H9 (cell line): ENCODE results near the gene DCAF8. TPM values are rescaled to one million over a fixed set of nuclear protein-coding genes. Genes with fewer than 3 reads are reported as not detected.

ENCODE experiments used
- DNase-seq: peaks from one replicate; pipeline ENCODE4 v3.0.0-alpha.2; 2017
- H2AFZ ChIP-seq: one replicate; pipeline ENCODE4 v1.6.1; 2013; ENCODE audit warnings: mild to moderate bottlenecking, low read length, control low read depth, moderate library complexity
- H2AK5ac ChIP-seq: 2 replicates; pipeline ENCODE4 v1.6.1; 2013; ENCODE audit warnings: low read length, control low read depth, mixed read lengths; ENCODE audit not compliant: insufficient read length
- H2BK120ac ChIP-seq: one replicate; pipeline ENCODE4 v1.6.1; 2013; ENCODE audit warnings: low read depth, mild to moderate bottlenecking, low read length, control low read depth, inconsistent platforms; ENCODE audit not compliant: poor library complexity, severe bottlenecking
- H2BK12ac ChIP-seq: 2 replicates; pipeline ENCODE4 v1.6.1; 2013; ENCODE audit warnings: low read length, control low read depth, mixed read lengths, low read depth; ENCODE audit not compliant: insufficient read length
- H2BK15ac ChIP-seq: 2 replicates; pipeline ENCODE4 v1.6.1; 2013; ENCODE audit warnings: low read depth, low read length, control low read depth
- H2BK20ac ChIP-seq: one replicate; pipeline ENCODE4 v1.6.1; 2013; ENCODE audit warnings: low read depth, mild to moderate bottlenecking, low read length, control low read depth, inconsistent platforms; ENCODE audit not compliant: poor library complexity, severe bottlenecking
- H2BK5ac ChIP-seq: 2 replicates; pipeline ENCODE4 v1.6.1; 2013; ENCODE audit warnings: low read length, control low read depth, mixed read lengths; ENCODE audit not compliant: insufficient read length
- H3K14ac ChIP-seq: 2 replicates; pipeline ENCODE4 v1.6.1; 2013; ENCODE audit warnings: low read length, control low read depth; ENCODE audit not compliant: insufficient read depth
- H3K18ac ChIP-seq: 2 replicates; pipeline ENCODE4 v1.6.1; 2013; ENCODE audit warnings: low read depth, mild to moderate bottlenecking, mixed read lengths, low read length, control low read depth; ENCODE audit not compliant: insufficient read length
- H3K23ac ChIP-seq: 2 replicates; pipeline ENCODE4 v1.6.1; 2013; ENCODE audit warnings: low read length, control low read depth, mixed read lengths, low read depth; ENCODE audit not compliant: insufficient read length
- H3K23me2 ChIP-seq: 2 replicates; pipeline ENCODE4 v1.6.1; 2013; ENCODE audit warnings: low read depth, mild to moderate bottlenecking, mixed read lengths, low read length, control low read depth; ENCODE audit not compliant: insufficient read length, poor library complexity, severe bottlenecking
- H3K27ac ChIP-seq: 2 replicates; pipeline ENCODE4 v1.5.1; 2013; ENCODE audit warnings: low read length, control low read depth, mixed read lengths, low read depth; ENCODE audit not compliant: insufficient read length
- H3K27me3 ChIP-seq: 2 replicates; pipeline ENCODE4 v1.6.1; 2013; ENCODE audit warnings: low read length, control low read depth, inconsistent platforms; ENCODE audit not compliant: insufficient read depth
- H3K4ac ChIP-seq: 2 replicates; pipeline ENCODE4 v1.6.1; 2013; ENCODE audit warnings: low read depth, mild to moderate bottlenecking, control low read depth, inconsistent platforms, low read length, moderate library complexity
- H3K4me1 ChIP-seq: 2 replicates; pipeline ENCODE4 v1.6.1; 2013; ENCODE audit warnings: low read length, control low read depth, inconsistent platforms; ENCODE audit not compliant: insufficient read depth
- H3K4me2 ChIP-seq: 2 replicates; pipeline ENCODE4 v1.6.1; 2013; ENCODE audit warnings: low read length, control low read depth, mixed read lengths; ENCODE audit not compliant: insufficient read length, insufficient read depth
- H3K56ac ChIP-seq: 2 replicates; pipeline ENCODE4 v1.6.1; 2013; ENCODE audit warnings: low read depth, mild to moderate bottlenecking, mixed read lengths, low read length, control low read depth; ENCODE audit not compliant: insufficient read length
- H3K79me1 ChIP-seq: 2 replicates; pipeline ENCODE4 v1.6.1; 2013; ENCODE audit warnings: low read depth, mild to moderate bottlenecking, moderate library complexity, low read length, control low read depth, inconsistent platforms; ENCODE audit not compliant: insufficient read depth, poor library complexity, severe bottlenecking
- H3K79me2 ChIP-seq: 2 replicates; pipeline ENCODE4 v1.6.1; 2013; ENCODE audit warnings: low read length, control low read depth, inconsistent platforms; ENCODE audit not compliant: insufficient read depth
- H3K9ac ChIP-seq: 2 replicates; pipeline ENCODE4 v1.6.1; 2013; ENCODE audit warnings: low read length, control low read depth, mixed read lengths; ENCODE audit not compliant: insufficient read length; ENCODE audit errors: extremely low read depth
- H3K9me3 ChIP-seq: one replicate; pipeline ENCODE4 v1.6.1; 2013; ENCODE audit warnings: low read depth, low read length, inconsistent platforms; ENCODE audit not compliant: control insufficient read depth
- H3T11ph ChIP-seq: one replicate; pipeline ENCODE4 v1.6.1; 2013; ENCODE audit warnings: mild to moderate bottlenecking, low read length, control low read depth, inconsistent platforms
- H4K20me1 ChIP-seq: one replicate; pipeline ENCODE4 v1.6.1; 2013; ENCODE audit not compliant: control insufficient read depth, insufficient read length, insufficient read depth
- H4K5ac ChIP-seq: 2 replicates; pipeline ENCODE4 v1.6.1; 2013; ENCODE audit warnings: low read depth, mild to moderate bottlenecking, mixed read lengths, low read length, control low read depth; ENCODE audit not compliant: insufficient read length
- H4K8ac ChIP-seq: replicated peaks from 2 replicates; pipeline ENCODE4 v1.6.1; 2013; ENCODE audit warnings: low read length, control low read depth, mixed read lengths, low read depth; ENCODE audit not compliant: insufficient read length
- H4K91ac ChIP-seq: 2 replicates; pipeline ENCODE4 v1.6.1; 2013; ENCODE audit warnings: low read depth, mild to moderate bottlenecking, moderate library complexity, mixed read lengths, low read length, control low read depth; ENCODE audit not compliant: insufficient read length
- H3K27ac Mint-ChIP-seq, 3 experiments: 2 replicates in 2 of 3; 3 replicates in 1 of 3; pipeline ENCODE4 v1.8.0; 2020 to 2021; ENCODE audit warnings: mixed read lengths in 3 of 3, mild to moderate bottlenecking in 1 of 3, moderate library complexity in 1 of 3
- H3K27me3 Mint-ChIP-seq: 2 replicates; pipeline ENCODE4 v1.8.0; 2021; ENCODE audit warnings: low read depth, mild to moderate bottlenecking, moderate library complexity, mixed read lengths
- H3K36me3 Mint-ChIP-seq, 3 experiments: 2 replicates in 2 of 3; 3 replicates in 1 of 3; pipeline ENCODE4 v1.8.0; 2020 to 2021; ENCODE audit warnings: low read depth in 3 of 3, mixed read lengths in 3 of 3; ENCODE audit not compliant: insufficient read depth in 1 of 3
- H3K4me1 Mint-ChIP-seq, 2 experiments: 2 replicates each; pipeline ENCODE4 v1.8.0; 2020; ENCODE audit warnings: mixed read lengths in 2 of 2
- H3K4me3 Mint-ChIP-seq, 2 experiments: 2 replicates in 1 of 2; 3 replicates in 1 of 2; pipeline ENCODE4 v1.8.0; 2020 to 2021; ENCODE audit warnings: mild to moderate bottlenecking in 2 of 2, mixed read lengths in 2 of 2, moderate library complexity in 1 of 2
- H3K9me3 Mint-ChIP-seq, 2 experiments: 2 replicates in 1 of 2; 3 replicates in 1 of 2; pipeline ENCODE4 v1.8.0; 2020; ENCODE audit warnings: mild to moderate bottlenecking in 2 of 2, mixed read lengths in 2 of 2, moderate library complexity in 1 of 2
- WGBS: extraction: QIAGEN DNeasy Blood & Tissue Kit; methylation state at CpG from one replicate; pipeline ENCODE4 v1.1.7; 2013; ENCODE audit warnings: missing lambda C conversion rate, low lambda C conversion rate, mixed read lengths; ENCODE audit not compliant: insufficient read length; ENCODE audit errors: extremely low coverage; 5-methylcytosine and 5-hydroxymethylcytosine counted together
- total RNA-seq: library from RNA; stranded (reverse); gene quantifications from 2 replicates; pipeline ENCODE4 v1.2.1, GENCODE V29; 2021
- TF ChIP-seq, protein P1 (sequence below): fragments of 200-600 bp; sonication (generic); conservative IDR thresholded peaks from 3 replicates; pipeline ENCODE4 v1.8.0; 2021; ENCODE audit warnings: antibody characterized with exemption, mild to moderate bottlenecking

Gene DCAF8
- total RNA-seq, 1 experiment from 2014 or later: 106 TPM

GRCh38 chr1:160193832-160194736 lies 68.3 kb downstream of the DCAF8 start:
- Histone ChIP-seq H4K8ac (peak overlapping the region; percentile 0), H3K4me1 (peaks cover 3% of the 10 kb centered on the region; the same call in 1 of the 2 replicates), H3T11ph (no peak overlapping the region), H3K18ac (peak overlapping the region; percentile 7), H3K9ac (no peak overlapping the region), H2AK5ac (no peak overlapping the region), H3K14ac (no peak overlapping the region), H4K20me1 (no peaks in the 10 kb centered on the region), H4K91ac (no peak overlapping the region), H3K27me3 (no peaks in the 10 kb centered on the region), H2BK15ac (no peak overlapping the region), H3K9me3 (no peaks in the 10 kb centered on the region), H2BK12ac (no peak overlapping the region), H3K79me1 (no peaks in the 10 kb centered on the region), H3K23ac (no peak overlapping the region), H3K4me2 (no peak overlapping the region), H2BK120ac (no peak overlapping the region), H3K27ac (no peak overlapping the region), H2BK20ac (no peak overlapping the region), H4K5ac (no peak overlapping the region), H3K4ac (no peak overlapping the region), H3K56ac (no peak overlapping the region), H3K79me2 (no peaks in the 10 kb centered on the region), H2BK5ac (no peak overlapping the region), H2AFZ (no peak overlapping the region), H3K23me2 (no peaks in the 10 kb centered on the region)
- H3K4me3 Mint-ChIP-seq: no peak overlapping the region
- 100% methylated on average over 2 of the region's 9 CpGs for WGBS
- TF ChIP-seq, protein P1, sequence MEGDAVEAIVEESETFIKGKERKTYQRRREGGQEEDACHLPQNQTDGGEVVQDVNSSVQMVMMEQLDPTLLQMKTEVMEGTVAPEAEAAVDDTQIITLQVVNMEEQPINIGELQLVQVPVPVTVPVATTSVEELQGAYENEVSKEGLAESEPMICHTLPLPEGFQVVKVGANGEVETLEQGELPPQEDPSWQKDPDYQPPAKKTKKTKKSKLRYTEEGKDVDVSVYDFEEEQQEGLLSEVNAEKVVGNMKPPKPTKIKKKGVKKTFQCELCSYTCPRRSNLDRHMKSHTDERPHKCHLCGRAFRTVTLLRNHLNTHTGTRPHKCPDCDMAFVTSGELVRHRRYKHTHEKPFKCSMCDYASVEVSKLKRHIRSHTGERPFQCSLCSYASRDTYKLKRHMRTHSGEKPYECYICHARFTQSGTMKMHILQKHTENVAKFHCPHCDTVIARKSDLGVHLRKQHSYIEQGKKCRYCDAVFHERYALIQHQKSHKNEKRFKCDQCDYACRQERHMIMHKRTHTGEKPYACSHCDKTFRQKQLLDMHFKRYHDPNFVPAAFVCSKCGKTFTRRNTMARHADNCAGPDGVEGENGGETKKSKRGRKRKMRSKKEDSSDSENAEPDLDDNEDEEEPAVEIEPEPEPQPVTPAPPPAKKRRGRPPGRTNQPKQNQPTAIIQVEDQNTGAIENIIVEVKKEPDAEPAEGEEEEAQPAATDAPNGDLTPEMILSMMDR: no peak
- DNase-seq: no peak
- H3K9me3 Mint-ChIP-seq: no peaks in the 10 kb centered on the region
- H3K27ac Mint-ChIP-seq: no peak overlapping the region
- H3K36me3 Mint-ChIP-seq: no peaks in the 10 kb centered on the region; a peak in 1 of 7 replicates
- H3K4me1 Mint-ChIP-seq: peaks cover 6 to 15% of the 10 kb centered on the region in 2 experiments; a peak in 2 of 4 replicates
- peaks cover 10% of the 10 kb centered on the region for H3K27me3 Mint-ChIP-seq
